ENCODE data around the gene BCL2L15. TPM values are rescaled to one million over a fixed set of nuclear protein-coding genes. Genes with fewer than 3 reads are reported as not detected.

Gene BCL2L15
- total RNA-seq, 4 donors from 2014 or later: 1.4 to 3.1 TPM; not detected in 2

GRCh38 chr1:113903501-113904292, 16.3 kb upstream of the BCL2L15 start:
- H3K4me1 ChIP-seq: peaks cover 4 to 9% of the 10 kb centered on the region in 2 donors
- no peaks in the 10 kb centered on the region for H3K9me3 ChIP-seq
- no peaks in the 10 kb centered on the region for H3K36me3 ChIP-seq
- H3K4me3 ChIP-seq: peak overlapping the region; percentile 59 to 95
- no peak for DNase-seq
- no peaks in the 10 kb centered on the region for H3K27me3 ChIP-seq
- intact Hi-C loops (cut with DNase I; ENCODE audit: low total_unique reads): no loop called here
- no peak for TF ChIP-seq POLR2A (IDR thresholded peaks at IDR 0.05)
- no peak for TF ChIP-seq CTCF (IDR thresholded peaks at IDR 0.05)
- peak overlapping the region; percentile 88 to 90 for H3K27ac ChIP-seq

- Histone ChIP-seq H3K4me3 (no peak overlapping the region), H3K27ac (no peak overlapping the region), H3K27me3 (no peaks in the 10 kb centered on the region), H3K4me1 (peaks cover 4 to 9% of the 10 kb centered on the region in 2 donors), H3K9me3 (no peaks in the 10 kb centered on the region), H3K36me3 (no peaks in the 10 kb centered on the region)
- no peak for DNase-seq
- TF ChIP-seq POLR2A (IDR thresholded peaks at IDR 0.05): no peak
- TF ChIP-seq CTCF (IDR thresholded peaks at IDR 0.05): no peak
- intact Hi-C loops (cut with DNase I; ENCODE audit: low total_unique reads): no loop called here
Observed at GRCh38 chr1:113901191-113901590, 13.8 kb upstream of the BCL2L15 start.

- Histone ChIP-seq H3K4me3 (no peak overlapping the region), H3K27ac (peak overlapping the region; percentile 4 to 19), H3K9me3 (no peaks in the 10 kb centered on the region), H3K27me3 (no peaks in the 10 kb centered on the region), H3K4me1 (peaks cover 4 to 9% of the 10 kb centered on the region in 2 donors), H3K36me3 (no peaks in the 10 kb centered on the region)
- TF ChIP-seq POLR2A (IDR thresholded peaks at IDR 0.05) (no peak), CTCF (IDR thresholded peaks at IDR 0.05) (no peak)
- no peak for DNase-seq
- intact Hi-C loops (cut with DNase I; ENCODE audit: low total_unique reads): no loop called here
Observed at GRCh38 chr1:113899111-113899510, 11.7 kb upstream of the BCL2L15 start.

- TF ChIP-seq CTCF (IDR thresholded peaks at IDR 0.05) (no peak), POLR2A (IDR thresholded peaks at IDR 0.05) (no peak)
- peaks cover 2% of the 10 kb centered on the region in 2 donors for H3K4me1 ChIP-seq
- DNase-seq: no peak
- intact Hi-C loops (cut with DNase I; ENCODE audit: low total_unique reads): no loop called here
- H3K27ac ChIP-seq: no peak overlapping the region
- H3K4me3 ChIP-seq: no peak overlapping the region
- H3K27me3 ChIP-seq: no peaks in the 10 kb centered on the region
- no peaks in the 10 kb centered on the region for H3K36me3 ChIP-seq
- no peaks in the 10 kb centered on the region for H3K9me3 ChIP-seq
Observed at GRCh38 chr1:113898241-113898814, 10.9 kb upstream of the BCL2L15 start.

GRCh38 chr1:113895961-113896360, 8.6 kb upstream of the BCL2L15 start:
- DNase-seq: no peak
- peak overlapping the region in 1 of 2 donors; percentile 8 for H3K27ac ChIP-seq
- no peak for TF ChIP-seq POLR2A (IDR thresholded peaks at IDR 0.05)
- TF ChIP-seq CTCF (IDR thresholded peaks at IDR 0.05): no peak
- no peaks in the 10 kb centered on the region for H3K36me3 ChIP-seq
- H3K9me3 ChIP-seq: no peaks in the 10 kb centered on the region
- H3K4me3 ChIP-seq: no peak overlapping the region
- no peaks in the 10 kb centered on the region for H3K4me1 ChIP-seq
- H3K27me3 ChIP-seq: no peaks in the 10 kb centered on the region
- intact Hi-C loops (cut with DNase I; ENCODE audit: low total_unique reads): no loop called here

Measured in uterus (tissue), 4 donors.